Breast epithelium (tissue), 3 donors: Measurements from ENCODE around the gene TENM4.

Experiments used
- CTCF ChIP-seq, 3 donors: fragments of 450-650 bp; IDR thresholded peaks; one replicate each; pipeline ENCODE4 v1.5.1; 2016 to 2017; ENCODE audit warnings: antibody characterized with exemption in 3 of 3, mild to moderate bottlenecking in 3 of 3, moderate library complexity in 3 of 3
- POLR2A ChIP-seq: fragments of 450-650 bp; IDR thresholded peaks from one replicate; pipeline ENCODE4 v1.6.1; 2016; ENCODE audit warnings: antibody characterized with exemption, mild to moderate bottlenecking, moderate library complexity

GRCh38 chr11:79025097-79025496 lies 415.7 kb downstream of the TENM4 start:
- TF ChIP-seq POLR2A (no peak), CTCF (IDR thresholded peaks at IDR 0.05) (no peak)
